Bronchial epithelial cell (primary cell): ENCODE results near the gene BRPF1. TPM values are rescaled to one million over a fixed set of nuclear protein-coding genes. Genes with fewer than 3 reads are reported as not detected.
A peak's percentile ranks its signal among the peaks of the same experiment; 100 is the strongest.

Experiments
- DNase-seq: peaks from one replicate; pipeline ENCODE4 v3.0.0-alpha.2; 2010; ENCODE audit warnings: low read depth
- FAIRE-seq: peaks from 2 replicates; lab custom pipeline; 2011; peaks lifted over from hg19 to GRCh38; lab: Jason Lieb, UNC
- H3K27me3 ChIP-seq: 2 replicates; pipeline ENCODE4 v1.5.1; 2011; ENCODE audit warnings: low read length; ENCODE audit not compliant: control insufficient read depth, insufficient read depth
- H3K36me3 ChIP-seq: 2 replicates; pipeline ENCODE4 v1.5.1; 2011; ENCODE audit warnings: low read length; ENCODE audit not compliant: control insufficient read depth, insufficient read depth
- H3K4me3 ChIP-seq: 2 replicates; pipeline ENCODE4 v1.5.1; 2011; ENCODE audit warnings: mild to moderate bottlenecking, low read depth, low read length, control low read depth
- CTCF ChIP-seq: IDR thresholded peaks from 2 replicates; pipeline ENCODE4 v1.5.1; 2011; ENCODE audit warnings: mild to moderate bottlenecking, moderate library complexity, low read length, control low read depth, inconsistent platforms; ENCODE audit not compliant: insufficient read depth, severe bottlenecking
- total RNA-seq: library from RNA; depleted of rRNA; stranded (reverse); fragments of >200 nt; gene quantifications from 2 replicates; pipeline ENCODE4 v1.2.1, GENCODE V29; 2014

The BRPF1 gene
- total RNA-seq, 1 donor from 2014 or later = 14.0 TPM

- DNase-seq (peak; percentile 95), FAIRE-seq (no peak)
- peak within 1 kb of the TSS; percentile 56 for H3K4me3 ChIP-seq
- no peaks in the 10 kb centered on the region for H3K27me3 ChIP-seq
- no peak for TF ChIP-seq CTCF
- H3K36me3 ChIP-seq = peaks cover 9% of the 10 kb centered on the region
These were observed 18.4 kb downstream of the BRPF1 start, which contains the start of gene OGG1 for GRCh38 chr3:9749645-9750555. Gene OGG1 (plus strand): TSS chr3:9749952. CDS start chr3:9750287, 335 bp downstream.

GRCh38 chr3:9750556-9751411 lies 19.2 kb downstream of the BRPF1 start:
- TF ChIP-seq CTCF = no peak
- peak overlapping the region; percentile 56 for H3K4me3 ChIP-seq
- H3K27me3 ChIP-seq = no peaks in the 10 kb centered on the region
- FAIRE-seq (no peak), DNase-seq (no peak)
- peaks cover 9% of the 10 kb centered on the region for H3K36me3 ChIP-seq

DNA sequence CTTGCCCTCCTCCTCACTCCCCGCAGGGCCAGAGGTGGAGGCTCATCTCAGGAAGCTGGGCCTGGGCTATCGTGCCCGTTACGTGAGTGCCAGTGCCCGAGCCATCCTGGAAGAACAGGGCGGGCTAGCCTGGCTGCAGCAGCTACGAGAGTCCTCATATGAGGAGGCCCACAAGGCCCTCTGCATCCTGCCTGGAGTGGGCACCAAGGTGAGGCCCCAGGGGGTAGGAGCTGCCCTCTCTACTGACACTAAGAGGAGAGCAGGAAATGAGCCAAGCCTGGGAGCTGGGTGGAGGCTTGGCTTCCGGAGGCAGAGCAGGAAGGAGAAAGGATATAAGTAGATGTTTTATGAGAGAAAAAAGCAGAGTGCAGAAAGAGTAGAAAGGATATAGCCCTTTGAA lies 23.1 kb downstream of the BRPF1 start:
- peaks cover 10% of the 10 kb centered on the region for H3K36me3 ChIP-seq
- no peak for FAIRE-seq
- no peak overlapping the region for H3K4me3 ChIP-seq
- H3K27me3 ChIP-seq = no peaks in the 10 kb centered on the region
- DNase-seq = no peak
- no peak for TF ChIP-seq CTCF

- DNase-seq (no peak), FAIRE-seq (no peak)
- Histone ChIP-seq H3K27me3 (no peaks in the 10 kb centered on the region), H3K4me3 (no peak overlapping the region), H3K36me3 (peaks cover 10% of the 10 kb centered on the region)
- TF ChIP-seq CTCF = no peak
These were observed 25.9 kb downstream of the BRPF1 start for GRCh38 chr3:9757427-9757826.

DNA sequence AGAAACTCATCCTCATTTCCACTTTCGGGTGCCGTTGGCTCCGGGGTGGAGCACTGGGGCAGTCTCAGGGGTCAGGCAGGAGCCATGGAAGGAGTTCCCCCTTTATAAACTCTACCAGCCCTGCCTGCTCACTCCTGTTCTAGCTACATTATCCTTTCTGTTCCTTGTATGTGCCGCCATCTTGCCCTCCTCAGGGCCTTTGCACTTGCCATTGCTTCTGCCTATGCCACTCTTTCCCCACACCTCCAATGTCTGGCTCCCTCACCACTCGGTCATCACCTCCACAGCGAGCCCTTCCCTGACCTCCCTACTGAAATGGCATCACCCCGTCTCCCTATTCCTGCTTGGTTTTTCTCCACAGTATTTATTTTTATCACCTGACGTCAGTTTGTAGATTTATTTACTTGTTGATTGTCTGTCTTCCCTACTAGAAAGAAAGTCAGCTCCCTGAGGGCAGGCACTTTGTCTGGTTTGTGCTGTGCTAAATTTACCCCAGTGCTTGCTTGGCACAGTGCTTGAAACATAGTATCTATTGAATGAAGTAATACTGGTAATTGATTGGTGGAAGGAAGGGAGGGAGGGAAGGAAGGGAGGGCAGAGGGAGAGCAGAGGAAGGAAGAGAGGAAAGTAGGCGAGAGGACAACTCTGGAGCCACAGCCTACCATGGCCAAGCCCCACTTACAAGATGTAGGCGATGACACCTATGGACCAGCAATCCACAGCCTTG lies 29.4 kb downstream of the BRPF1 start:
- Histone ChIP-seq H3K27me3 (no peaks in the 10 kb centered on the region), H3K4me3 (no peak overlapping the region), H3K36me3 (peaks cover 12% of the 10 kb centered on the region)
- TF ChIP-seq CTCF = no peak
- DNase-seq (no peak), FAIRE-seq (no peak)
